ENCODE measurements around the gene PMEPA1.

The PMEPA1 gene

DNA sequence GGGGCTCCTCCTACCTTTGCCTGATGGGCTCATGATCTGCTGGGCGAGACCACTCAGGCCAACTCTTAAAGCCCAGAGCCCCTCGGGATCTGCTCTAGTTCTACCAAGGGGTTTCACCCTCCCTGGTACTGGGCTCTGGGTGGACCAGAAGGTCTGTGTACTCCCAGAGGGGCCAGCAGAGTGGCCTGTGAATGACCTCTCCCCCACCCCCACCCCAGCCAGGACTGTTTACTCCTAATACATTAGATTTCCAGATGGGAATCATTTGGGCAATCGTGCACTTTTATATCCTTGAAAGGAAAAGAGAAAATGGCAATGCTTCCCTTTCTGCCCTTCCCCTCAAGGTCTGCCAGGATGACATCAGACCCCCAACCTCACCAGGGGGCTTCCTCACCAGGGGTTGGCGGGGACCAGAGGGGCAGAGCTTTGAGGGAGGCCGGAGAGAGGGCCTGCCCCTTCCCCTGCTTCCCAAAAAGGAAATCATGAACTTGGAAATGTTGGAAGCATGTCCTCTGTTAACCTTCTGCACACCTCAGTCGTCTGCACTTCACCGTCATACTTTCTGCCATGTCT, 37.1 kb upstream of the PMEPA1 start:
- DNase-seq (ENCODE audit: extremely low read depth, low read depth): no peak
- TF ChIP-seq, protein P1, sequence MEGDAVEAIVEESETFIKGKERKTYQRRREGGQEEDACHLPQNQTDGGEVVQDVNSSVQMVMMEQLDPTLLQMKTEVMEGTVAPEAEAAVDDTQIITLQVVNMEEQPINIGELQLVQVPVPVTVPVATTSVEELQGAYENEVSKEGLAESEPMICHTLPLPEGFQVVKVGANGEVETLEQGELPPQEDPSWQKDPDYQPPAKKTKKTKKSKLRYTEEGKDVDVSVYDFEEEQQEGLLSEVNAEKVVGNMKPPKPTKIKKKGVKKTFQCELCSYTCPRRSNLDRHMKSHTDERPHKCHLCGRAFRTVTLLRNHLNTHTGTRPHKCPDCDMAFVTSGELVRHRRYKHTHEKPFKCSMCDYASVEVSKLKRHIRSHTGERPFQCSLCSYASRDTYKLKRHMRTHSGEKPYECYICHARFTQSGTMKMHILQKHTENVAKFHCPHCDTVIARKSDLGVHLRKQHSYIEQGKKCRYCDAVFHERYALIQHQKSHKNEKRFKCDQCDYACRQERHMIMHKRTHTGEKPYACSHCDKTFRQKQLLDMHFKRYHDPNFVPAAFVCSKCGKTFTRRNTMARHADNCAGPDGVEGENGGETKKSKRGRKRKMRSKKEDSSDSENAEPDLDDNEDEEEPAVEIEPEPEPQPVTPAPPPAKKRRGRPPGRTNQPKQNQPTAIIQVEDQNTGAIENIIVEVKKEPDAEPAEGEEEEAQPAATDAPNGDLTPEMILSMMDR (IDR thresholded peaks at IDR 0.05; ENCODE audit: low read depth, low read length): no peak

DNA sequence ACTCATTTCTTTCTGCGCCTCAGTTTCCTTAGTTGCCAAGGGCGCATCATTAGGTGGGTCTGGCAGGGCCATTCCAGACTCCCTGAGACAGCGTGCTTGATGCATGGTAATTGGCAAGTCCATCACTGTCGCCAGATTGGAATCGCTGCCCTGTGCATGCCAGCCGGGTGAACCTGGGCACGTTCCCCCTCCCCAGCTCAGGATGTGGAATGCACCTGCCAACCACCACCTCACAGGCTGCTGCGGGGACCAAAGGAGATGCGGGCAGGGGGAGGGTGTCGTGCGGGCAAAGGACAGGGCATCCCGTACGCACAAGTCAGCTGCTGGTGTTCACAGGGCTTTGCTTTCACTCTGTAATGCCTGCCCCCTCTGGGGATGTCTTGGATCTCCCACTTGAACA, 36.4 kb upstream of the PMEPA1 start:
- TF ChIP-seq, protein P1 (IDR thresholded peaks at IDR 0.05; ENCODE audit: low read depth, low read length): no peak
- no peak for DNase-seq (ENCODE audit: extremely low read depth, low read depth)

DNA sequence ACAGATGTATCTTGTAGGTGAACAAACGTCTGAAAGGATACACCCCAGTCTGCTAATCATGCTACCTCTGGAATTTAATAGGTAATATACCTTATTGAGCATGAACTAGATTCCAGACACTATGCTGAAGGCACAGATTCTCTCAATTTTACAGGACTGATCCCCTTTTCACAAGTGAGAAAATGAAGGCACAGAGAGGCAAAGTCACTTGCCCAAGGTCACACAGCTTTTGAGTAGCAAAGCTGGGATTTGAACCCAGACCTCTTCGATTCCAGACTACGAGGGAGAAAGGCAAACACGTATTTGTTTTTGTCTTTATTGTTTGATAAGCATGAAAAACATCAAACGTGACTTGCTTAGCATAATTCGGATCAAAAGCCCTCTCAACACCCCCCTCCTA, 34.4 kb upstream of the PMEPA1 start:
- DNase-seq (ENCODE audit: extremely low read depth, low read depth): no peak
- TF ChIP-seq, protein P1 (IDR thresholded peaks at IDR 0.05; ENCODE audit: low read depth, low read length): no peak

DNA sequence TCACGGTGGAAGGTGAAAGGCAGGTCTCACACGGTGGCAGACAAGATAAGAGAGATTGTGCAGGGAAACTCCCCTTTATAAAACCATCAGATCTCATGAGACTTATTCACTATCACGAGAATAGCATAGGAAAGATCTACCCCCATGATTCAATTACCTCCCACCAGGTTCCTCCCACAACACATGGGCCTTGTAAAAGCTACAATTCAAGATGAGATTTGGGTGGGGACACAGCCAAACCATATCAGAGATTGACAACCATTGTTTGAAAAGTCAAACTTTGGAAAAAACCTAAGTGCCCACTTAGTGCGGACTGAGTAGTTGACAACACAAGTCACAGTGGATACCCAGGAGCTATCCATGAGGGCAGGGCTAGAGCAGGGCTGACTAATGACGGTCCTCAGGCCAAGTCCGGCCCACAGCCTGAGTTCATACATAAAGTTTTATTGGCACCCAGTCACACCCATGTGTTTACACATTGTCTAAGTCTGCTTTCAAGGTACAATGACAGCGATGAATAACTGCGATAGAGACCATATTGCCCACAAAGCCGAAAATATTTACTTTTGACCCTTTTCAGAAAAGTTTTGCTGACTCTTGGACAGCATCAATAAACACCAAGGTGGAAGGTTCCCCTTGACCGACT, 33.8 kb upstream of the PMEPA1 start:
- TF ChIP-seq, protein P1 (IDR thresholded peaks at IDR 0.05; ENCODE audit: low read depth, low read length): no peak
- DNase-seq (ENCODE audit: extremely low read depth, low read depth): no peak

DNA sequence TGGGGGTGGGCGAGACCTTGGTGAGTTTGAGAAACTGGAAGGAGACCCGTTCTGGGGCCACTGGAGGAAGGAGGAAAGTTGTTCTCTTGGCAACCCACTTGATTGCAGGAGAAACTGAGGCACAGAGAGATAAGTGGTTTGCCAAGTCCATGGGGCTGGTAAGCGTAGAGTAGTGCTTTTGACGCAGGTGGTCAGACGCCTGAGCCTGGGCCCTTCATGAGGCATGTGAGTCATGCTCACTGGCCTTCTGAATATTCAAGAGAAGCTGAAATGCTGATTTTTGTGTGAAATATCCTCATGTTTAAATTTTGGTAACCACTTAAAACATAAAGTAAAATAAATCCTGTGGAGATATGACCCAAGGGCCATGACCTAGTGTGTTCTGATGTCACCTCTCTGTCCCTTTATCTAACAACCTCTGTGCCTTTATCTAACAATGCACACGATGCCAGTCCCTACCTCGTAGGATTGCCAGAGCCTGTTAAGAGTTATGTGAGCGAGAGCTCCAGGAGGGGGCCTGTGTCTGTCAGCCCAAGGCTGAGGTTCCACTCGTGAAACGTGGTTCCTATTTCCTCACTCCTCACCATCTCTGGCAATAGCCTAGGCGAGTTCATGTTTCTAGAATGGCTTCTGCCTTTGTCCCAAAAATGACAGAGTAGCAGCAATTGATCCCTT, 32.8 kb upstream of the PMEPA1 start:
- DNase-seq (ENCODE audit: extremely low read depth, low read depth): no peak
- TF ChIP-seq, protein P1 (IDR thresholded peaks at IDR 0.05; ENCODE audit: low read depth, low read length): no peak

DNA sequence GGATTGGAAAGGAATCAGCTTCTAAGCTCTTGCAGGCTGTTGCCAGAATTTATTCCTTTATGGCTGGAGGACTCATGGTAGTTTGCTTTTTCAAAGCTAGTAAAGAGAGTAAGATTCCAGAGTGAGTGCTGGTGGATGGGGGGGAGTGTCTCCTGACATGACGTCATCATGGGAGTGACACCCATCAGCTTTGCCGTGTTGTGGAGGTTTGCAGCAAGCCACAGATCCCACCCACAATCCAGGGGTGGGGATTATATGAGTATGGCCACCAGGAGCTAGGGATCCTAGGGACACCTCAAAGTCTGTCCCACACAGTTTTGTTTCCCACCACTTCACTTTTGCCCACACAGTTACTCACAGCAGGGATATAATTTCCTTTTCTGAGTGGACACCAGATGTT, 28.7 kb upstream of the PMEPA1 start:
- DNase-seq (ENCODE audit: extremely low read depth, low read depth): no peak

DNA sequence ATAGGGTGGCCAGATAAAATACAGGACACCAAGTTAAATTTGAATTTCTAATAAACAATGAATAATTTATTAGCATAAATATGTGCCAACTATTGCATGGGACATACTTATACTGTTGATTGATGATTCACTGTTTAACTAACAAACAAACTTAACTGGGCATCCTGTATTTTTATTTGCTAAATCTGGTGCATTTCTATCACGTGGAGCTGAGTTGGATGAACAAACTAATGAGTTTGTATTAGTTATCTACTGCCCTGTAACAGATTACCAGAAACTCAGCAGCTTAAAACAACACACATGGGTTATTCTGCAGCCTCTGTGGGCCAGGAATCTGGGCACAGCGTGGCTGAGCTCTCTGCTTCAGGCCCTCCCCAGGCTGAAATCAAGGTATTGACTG, 28.2 kb upstream of the PMEPA1 start:
- TF ChIP-seq, protein P1 (IDR thresholded peaks at IDR 0.05; ENCODE audit: low read depth, low read length): no peak
- no peak for DNase-seq (ENCODE audit: extremely low read depth, low read depth)

More for the DNA sequence above, 28.7 kb upstream of the PMEPA1 start:
- TF ChIP-seq, protein P1 (IDR thresholded peaks at IDR 0.05; ENCODE audit: low read depth, low read length): no peak

Data from AG09319 (cell line).